Heart right ventricle (tissue), 16 donors: Measurements from ENCODE around the gene ANXA4. TPM values are rescaled to one million over a fixed set of nuclear protein-coding genes. Genes with fewer than 3 reads are reported as not detected.
"Not testable (repeated sequence)": the region's sequence is repeated elsewhere in the genome, so short reads cannot be mapped to it uniquely, and the experiment has no call there.

Source experiments
- ATAC-seq, 8 donors: fragments of 200-7000 bp; cut with Tn5 transposase; one replicate each; pipeline ENCODE4 v1.9.1; 2020; ENCODE audit warnings: mild to moderate bottlenecking in 8 of 8, moderate library complexity in 8 of 8, moderate number of reproducible peaks in 1 of 8
- DNase-seq, 2 donors: peaks; one replicate each; pipeline ENCODE4 v3.0.0-alpha.2; 2020
- H3K27ac ChIP-seq, 10 donors: fragments of 200-600 bp; sonication (generic) in 2 of 10; one replicate each; pipeline versions ENCODE4 v1.5.0 to v1.8.0; 2020 to 2022; ENCODE audit warnings: mild to moderate bottlenecking in 3 of 10
- H3K27me3 ChIP-seq, 7 donors: fragments of 200-600 bp; one replicate each; pipeline ENCODE4 v1.8.0; 2021 to 2022; ENCODE audit warnings: mild to moderate bottlenecking in 2 of 7
- H3K36me3 ChIP-seq, 9 donors: fragments of 200-600 bp; sonication (generic) in 1 of 9; one replicate each; pipeline versions ENCODE4 v1.5.0 to v1.8.0; 2020 to 2022; ENCODE audit warnings: mild to moderate bottlenecking in 2 of 9
- H3K4me1 ChIP-seq, 9 donors: fragments of 200-600 bp; sonication (generic) in 1 of 9; one replicate each; pipeline versions ENCODE4 v1.5.0 to v1.8.0; 2020 to 2022; ENCODE audit warnings: mild to moderate bottlenecking in 4 of 9
- H3K4me3 ChIP-seq, 10 donors: fragments of 200-600 bp; sonication (generic) in 2 of 10; one replicate each; pipeline versions ENCODE4 v1.5.0 to v1.8.0; 2020 to 2022; ENCODE audit warnings: mild to moderate bottlenecking in 7 of 10, moderate library complexity in 2 of 10
- H3K9me3 ChIP-seq, 11 donors: fragments of 200-600 bp in 10 of 11; sonication (generic) in 2 of 11; one replicate each; pipeline versions ENCODE4 v1.5.0 to v1.8.0; 2013 to 2022; ENCODE audit warnings: mild to moderate bottlenecking in 2 of 11, control low read depth in 1 of 11, moderate library complexity in 1 of 11
- CTCF ChIP-seq, 9 donors: fragments of 200-600 bp; sonication (generic) in 2 of 9; IDR thresholded peaks; one replicate each; pipeline versions ENCODE4 v1.5.0 to v1.8.0; 2021 to 2022; ENCODE audit warnings: antibody characterized with exemption in 9 of 9, mild to moderate bottlenecking in 5 of 9, moderate library complexity in 1 of 9
- WGBS, 2 donors: extraction: QIAGEN DNeasy Blood & Tissue Kit; methylation state at CpG; one replicate each; pipeline ENCODE4 v1.1.7; 2013; ENCODE audit warnings: inconsistent platforms in 1 of 2; 5-methylcytosine and 5-hydroxymethylcytosine counted together
- intact Hi-C, 10 donors: fragments of 100-400 bp; cut with DNase I; formaldehyde crosslinking; loops; one replicate each; pipeline versions ENCODE4 v1.11.1 to v1.14.2; 2022
- polyA plus RNA-seq, 2 donors: library from polyadenylated mRNA; stranded (reverse); fragments of 200-250 nt; gene quantifications; one replicate each; pipeline ENCODE4 v1.2.3, GENCODE V29; 2013
- total RNA-seq, 10 donors: library from RNA; stranded (reverse); fragmentation: NEBNext Ultra II Directional in 3 of 10; extraction: Animal tissue kit (Norgen Biotek cat#: 25700) in 3 of 10; gene quantifications; one replicate each; pipeline versions ENCODE4 v1.2.1 to v1.2.4, GENCODE V29; 2021 to 2023
- donor health status: Arrhythmogenic right ventricular cardiomyopathy.
- donor health status: ischemic (EF 13 %, LVEDD 7.1; RV severe dilation, severe dysfunction).
- donor health status: healthy with polysubstance abuse.
- donor health status: DM: no; HTN: yes; CAD: no.
- donor health status: DM: no; HTN: no; CAD: no.
- donor health status: ischemic (EF 25% LVEDD 6.9; RV normal size, moderate dysfunction).
- donor health status: ischemic (EF 25% LVEDD 5.7; RV mildly dilated, moderate dysfunction).
- donor health status: healthy.
- donor health status: DM: yes; HTN: yes; CAD: no.
- donor health status: Ischemic cardiomyopathy.
- donor health status: ischemic (EF 35%, LVEDD 5.7; RV mildly dilated, moderate dysfunction).
- donor health status: nonischemic (EF 11% LVEDD 7.7; RV severe dilation, severe dysfunction).
- donor health status: DM: yes; HTN: yes; CAD: no.
- donor health status: PGD.
- donor health status: ischemic (EF 29% LVEDD 5.4; RV normal size, mild dysfunction).
- donor health status: nonischemic (EF 23%, LVEDD 6.1; RV moderate dilation, normal function).

The ANXA4 gene
- total and polyA plus RNA-seq, 12 donors: 12.0 to 36.7 (median 22.6) TPM

DNA sequence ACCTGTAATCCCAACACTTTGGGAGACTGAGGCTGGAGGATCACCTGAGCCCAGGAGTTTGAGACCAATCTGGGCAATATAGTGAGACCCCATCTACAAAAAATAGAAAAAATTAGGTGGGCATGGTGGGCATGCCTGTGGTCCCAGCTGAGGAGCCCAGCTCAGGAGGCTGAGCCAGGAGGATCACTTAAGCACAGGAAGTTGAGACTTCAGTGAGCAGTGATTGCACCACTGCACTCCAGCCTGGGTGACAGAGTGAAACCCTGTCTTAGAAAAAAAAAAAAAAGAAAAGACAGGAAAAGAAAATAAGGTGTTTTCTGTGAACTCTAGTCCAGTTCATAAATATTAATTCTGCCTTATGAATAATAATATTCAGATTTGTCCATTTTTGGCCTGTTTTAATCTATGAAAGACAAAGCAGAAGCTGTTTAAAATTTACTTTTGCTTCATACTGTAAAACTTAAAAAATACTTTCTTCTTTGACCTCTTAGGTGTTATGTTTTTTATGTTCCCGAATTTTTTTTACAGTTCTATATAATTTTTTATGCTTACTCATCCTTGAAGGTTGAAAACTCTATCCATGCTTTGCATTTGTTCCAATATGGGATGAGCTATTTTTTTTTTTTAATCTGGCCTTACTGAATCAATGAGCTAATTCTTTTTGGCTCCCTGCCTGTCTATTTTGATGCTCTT is 8.4 kb upstream of the ANXA4 start:
- Histone ChIP-seq H3K4me1 (peaks cover 0 to 12% (median 0%) of the 10 kb centered on the region in 9 donors), H3K36me3 (no peaks in the 10 kb centered on the region), H3K9me3 (no peaks in the 10 kb centered on the region), H3K27ac (no peak overlapping the region), H3K4me3 (no peak overlapping the region), H3K27me3 (no peaks in the 10 kb centered on the region)
- ATAC-seq: no peak
- no peak for TF ChIP-seq CTCF (IDR thresholded peaks at IDR 0.05)
- no peak for DNase-seq
- WGBS, 2 donors: 46 to 78% methylated on average over 1 of the region's 1 CpG
- intact Hi-C loops: no loop called here

GRCh38 chr2:69734035-69734611 is 7.8 kb upstream of the ANXA4 start:
- DNase-seq (no peak), ATAC-seq (peak in 2 of 8 donors; percentile 20 to 24)
- H3K4me1 ChIP-seq: peaks cover 0 to 9% (median 0%) of the 10 kb centered on the region in 9 donors
- H3K27ac ChIP-seq: no peak overlapping the region
- no peaks in the 10 kb centered on the region for H3K27me3 ChIP-seq
- no peak for TF ChIP-seq CTCF (IDR thresholded peaks at IDR 0.05)
- no peaks in the 10 kb centered on the region for H3K36me3 ChIP-seq
- H3K4me3 ChIP-seq: no peak overlapping the region
- 33 to 55% methylated on average over 5 of the region's 5 CpGs for WGBS, 2 donors
- H3K9me3 ChIP-seq: no peaks in the 10 kb centered on the region
- intact Hi-C loops: no loop called here

DNA sequence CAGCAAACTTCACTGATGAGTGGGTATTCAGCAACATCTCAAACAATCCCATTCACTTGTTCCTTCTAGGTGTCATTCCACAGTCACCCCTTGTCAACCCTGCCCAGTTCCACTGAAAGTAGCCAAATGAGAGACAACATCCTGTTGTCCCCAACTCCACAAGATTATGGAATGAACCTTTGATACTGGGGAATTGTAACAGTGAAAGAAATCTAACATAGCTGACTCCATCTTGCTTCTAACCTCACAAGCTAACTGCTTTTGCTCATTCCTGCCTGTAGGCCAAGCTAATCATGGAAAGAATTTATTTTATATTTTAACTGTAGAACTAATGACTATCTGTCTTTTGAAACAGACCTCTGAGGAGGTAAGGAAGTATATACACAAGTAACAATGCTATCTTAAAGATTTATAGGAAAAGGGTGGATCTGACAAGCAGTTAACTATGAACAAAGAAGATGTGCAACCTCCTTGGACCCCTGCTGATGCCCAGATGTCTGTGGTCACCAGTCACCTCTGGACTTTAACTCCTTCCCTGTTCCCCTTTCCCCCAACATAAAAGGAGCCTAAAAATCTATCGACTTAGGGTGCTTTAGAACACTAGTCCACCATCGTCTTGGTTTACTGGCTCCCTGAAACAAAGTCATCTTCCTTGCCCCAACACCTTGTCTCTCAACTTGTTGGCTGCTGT is 6.9 kb upstream of the ANXA4 start:
- intact Hi-C loops: no loop called here
- Histone ChIP-seq H3K4me1 (peaks cover 0 to 6% (median 0%) of the 10 kb centered on the region in 9 donors), H3K27me3 (no peaks in the 10 kb centered on the region), H3K9me3 (no peaks in the 10 kb centered on the region), H3K36me3 (no peaks in the 10 kb centered on the region), H3K4me3 (no peak overlapping the region), H3K27ac (no peak overlapping the region)
- no peak for TF ChIP-seq CTCF (IDR thresholded peaks at IDR 0.05)
- 93 to 100% methylated on average over 2 of the region's 2 CpGs for WGBS, 2 donors
- ATAC-seq (no peak), DNase-seq (no peak)

GRCh38 chr2:69735686-69736085 is 6.2 kb upstream of the ANXA4 start:
- no peak for ATAC-seq
- H3K9me3 ChIP-seq: no peaks in the 10 kb centered on the region
- no peak overlapping the region for H3K27ac ChIP-seq
- no peak for DNase-seq
- H3K27me3 ChIP-seq: no peaks in the 10 kb centered on the region
- H3K4me3 ChIP-seq: no peak overlapping the region
- no peaks in the 10 kb centered on the region for H3K36me3 ChIP-seq
- TF ChIP-seq CTCF (IDR thresholded peaks at IDR 0.05): no peak
- peaks cover 0 to 11% (median 5%) of the 10 kb centered on the region in 9 donors for H3K4me1 ChIP-seq
- 83 to 87% methylated on average over 3 of the region's 3 CpGs for WGBS, 2 donors
- intact Hi-C loops: no loop called here

DNA sequence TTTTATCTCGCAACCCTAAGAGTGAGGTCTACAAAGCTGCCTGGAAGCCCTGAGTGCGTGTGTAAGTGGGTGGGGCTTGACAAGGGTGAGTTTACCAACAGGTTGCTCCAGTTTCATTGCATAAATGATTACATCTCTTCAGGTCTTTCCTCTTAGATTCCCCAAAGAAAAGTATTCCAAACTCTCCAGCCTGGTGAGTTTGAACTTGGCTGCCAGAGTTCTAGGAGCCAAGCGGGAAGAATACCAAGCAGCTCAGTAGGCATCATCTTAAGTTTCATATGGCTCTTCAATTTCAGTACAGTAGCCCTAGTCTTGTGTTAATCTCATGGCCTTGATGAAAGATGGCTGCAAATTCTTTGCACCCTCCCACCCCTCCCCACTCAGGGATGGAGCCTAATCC is 3.8 kb upstream of the ANXA4 start:
- 93 to 94% methylated on average over 2 to 3 of the region's 3 CpGs for WGBS, 2 donors

More for the DNA sequence above, 3.8 kb upstream of the ANXA4 start:
- H3K36me3 ChIP-seq, DNase-seq, H3K27me3 ChIP-seq, H3K9me3 ChIP-seq, H3K27ac ChIP-seq, H3K4me3 ChIP-seq, ATAC-seq, intact Hi-C loops: not testable (repeated sequence)
- H3K4me1 ChIP-seq: peaks cover 0 to 24% (median 17%) of the 10 kb centered on the region in 9 donors
